Measurements from ENCODE around the gene TAF4B.

The TAF4B gene

DNA sequence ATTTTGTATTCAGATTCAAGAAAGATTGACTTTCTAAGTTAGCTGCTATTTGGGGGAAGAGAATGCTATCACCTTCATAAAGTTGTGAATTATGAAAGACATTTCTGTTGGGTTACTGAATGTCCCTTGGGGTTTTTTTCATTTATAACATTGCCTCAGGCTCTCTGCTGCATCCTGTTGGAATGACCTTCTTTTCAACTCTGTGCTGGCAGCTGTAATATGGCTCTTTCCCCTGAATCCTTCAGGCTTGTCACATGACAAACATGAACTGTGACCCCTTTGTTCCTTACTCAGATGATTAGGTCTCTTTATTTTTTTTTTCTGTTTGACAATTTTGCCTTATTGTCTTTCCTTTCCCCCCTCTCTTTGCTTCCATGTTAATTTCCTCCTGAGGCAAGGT, 159.8 kb downstream of the TAF4B start:
- DNase-seq (ENCODE audit: low read depth), result no peak

- DNase-seq (ENCODE audit: low read depth), result no peak
These were observed 160.2 kb downstream of the TAF4B start for GRCh38 chr18:26386441-26386840.

DNA sequence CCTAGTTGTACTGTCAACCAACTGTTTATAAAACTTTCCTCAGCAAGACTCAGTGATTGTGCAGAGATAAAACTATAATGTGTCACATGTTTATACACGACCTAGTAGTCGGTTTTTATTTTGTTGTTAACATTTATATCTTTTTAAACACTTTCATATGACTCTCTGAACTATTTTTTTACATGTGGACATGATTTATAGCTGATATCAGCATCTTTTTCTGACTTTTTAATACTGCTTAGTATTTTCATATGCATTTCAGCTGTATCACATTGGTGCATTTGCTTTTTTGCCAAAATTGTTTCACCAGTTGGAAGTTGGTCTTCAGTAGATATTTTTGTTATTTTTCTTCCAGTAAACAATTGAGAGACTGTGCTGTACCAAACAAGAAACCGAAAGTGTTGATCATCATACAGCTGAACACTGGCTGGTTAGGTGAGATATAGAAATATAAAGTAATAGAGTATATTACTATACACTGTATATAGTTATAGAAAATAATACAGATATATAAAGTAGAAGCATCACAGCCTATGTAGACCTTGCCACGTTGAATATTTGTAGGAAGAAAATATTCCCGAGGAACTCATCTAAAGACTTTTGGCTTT, 167.9 kb downstream of the TAF4B start:
- no peak for DNase-seq (ENCODE audit: low read depth)

- no peak for DNase-seq (ENCODE audit: low read depth)
These were observed 170.8 kb downstream of the TAF4B start for GRCh38 chr18:26397019-26397418.

DNA sequence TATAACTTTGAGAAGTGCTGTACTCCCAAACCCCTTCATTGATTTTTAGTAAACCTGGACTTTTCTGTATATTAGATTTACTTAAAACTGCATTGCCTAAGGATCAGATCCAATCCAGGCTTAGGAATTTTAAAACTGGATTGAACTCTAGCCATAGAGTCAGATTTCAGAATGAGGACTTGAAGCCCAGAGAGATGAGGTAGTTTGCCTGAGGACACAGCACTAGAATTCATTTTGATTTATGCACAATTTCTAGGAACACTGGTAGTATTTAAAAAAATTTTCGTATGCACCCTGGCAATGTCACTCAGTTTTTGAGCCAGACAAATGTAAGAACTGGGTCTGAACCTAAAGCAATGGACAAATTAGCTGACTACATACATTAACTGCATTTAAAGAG, 177.2 kb downstream of the TAF4B start:
- no peak for DNase-seq (ENCODE audit: low read depth)

DNA sequence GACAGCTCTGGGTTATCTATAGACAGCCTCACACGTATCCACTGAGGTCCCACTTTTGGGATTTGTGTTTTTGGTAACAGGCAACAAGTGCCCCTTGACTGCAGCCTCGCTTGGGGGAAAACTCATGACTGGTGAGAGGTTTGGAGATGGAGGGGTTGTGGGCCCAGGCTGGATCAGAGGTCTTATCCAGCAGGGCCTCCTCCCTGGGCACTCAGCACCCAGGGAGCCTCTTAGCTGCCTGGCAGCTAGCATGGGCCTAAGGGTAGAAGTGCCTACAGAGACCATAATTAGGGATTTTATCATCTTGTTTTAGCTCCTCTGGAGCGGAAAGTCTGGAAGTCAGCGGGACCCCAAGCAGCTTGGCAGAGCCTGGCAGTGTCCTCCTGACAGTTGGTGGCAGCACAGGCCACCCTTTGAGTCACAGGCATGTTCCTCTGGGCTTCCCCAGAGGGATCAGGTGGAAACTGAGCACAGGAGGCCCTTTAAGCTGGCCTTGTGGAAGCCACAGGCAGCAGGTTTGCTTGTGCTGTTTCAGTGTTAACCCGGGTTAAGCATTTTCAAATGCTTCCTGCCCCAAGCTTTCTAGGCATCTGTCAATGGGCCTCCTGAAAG, 179.1 kb downstream of the TAF4B start:
- DNase-seq (ENCODE audit: low read depth), result no peak

DNA sequence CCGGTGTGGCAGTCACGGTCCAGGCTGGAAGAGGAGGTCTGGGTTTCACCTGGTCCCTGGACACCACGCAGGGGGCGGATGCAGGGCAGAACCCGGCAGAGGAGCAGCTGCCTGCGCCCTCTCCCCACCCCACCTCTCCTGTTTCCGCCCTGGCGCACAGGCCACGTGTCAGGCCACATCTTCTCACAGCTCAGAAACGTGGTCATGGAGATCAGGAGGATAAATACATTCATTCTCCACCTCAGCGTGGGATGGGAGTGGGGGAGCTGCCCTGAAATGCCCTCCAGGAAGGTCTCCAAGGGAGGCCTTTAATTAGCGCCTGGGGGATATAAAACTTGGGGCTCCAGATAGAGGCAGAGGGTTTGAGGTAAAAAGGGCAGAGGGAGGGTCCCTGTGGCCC, 180.1 kb downstream of the TAF4B start:
- DNase-seq (ENCODE audit: low read depth), result no peak

DNA sequence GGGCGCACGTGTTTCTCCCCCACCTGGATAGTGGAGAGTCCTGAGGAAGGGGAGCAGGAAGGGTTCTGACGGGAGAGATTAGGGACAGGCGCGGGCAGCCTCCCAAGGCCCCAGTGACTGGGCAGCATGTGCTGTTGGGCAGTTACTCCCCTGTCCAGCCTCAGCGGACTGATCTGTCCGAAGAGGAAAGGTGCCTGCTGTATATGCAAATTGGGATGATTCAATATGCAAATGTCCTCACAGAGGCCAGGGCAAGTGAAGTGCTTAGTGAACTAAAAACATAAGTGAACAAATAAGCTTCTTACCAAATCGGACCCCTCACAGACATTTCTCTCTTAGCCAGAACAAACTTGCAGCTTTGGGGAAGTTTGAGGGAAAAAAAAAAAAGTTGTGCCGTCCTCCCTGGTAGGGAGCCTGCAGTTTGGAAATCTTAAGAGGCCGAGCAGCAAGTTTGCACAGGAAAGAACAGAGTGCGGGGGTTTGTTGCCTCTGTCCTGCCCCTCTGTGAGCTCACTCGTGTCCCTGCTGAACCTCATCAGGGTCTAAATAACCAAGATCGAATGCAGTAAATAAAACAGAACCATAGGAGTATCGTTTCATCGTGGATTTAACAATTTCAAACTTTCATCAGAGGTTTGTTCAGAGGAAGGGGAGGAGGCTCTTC, 180.7 kb downstream of the TAF4B start:
- no peak for DNase-seq (ENCODE audit: low read depth)

DNA sequence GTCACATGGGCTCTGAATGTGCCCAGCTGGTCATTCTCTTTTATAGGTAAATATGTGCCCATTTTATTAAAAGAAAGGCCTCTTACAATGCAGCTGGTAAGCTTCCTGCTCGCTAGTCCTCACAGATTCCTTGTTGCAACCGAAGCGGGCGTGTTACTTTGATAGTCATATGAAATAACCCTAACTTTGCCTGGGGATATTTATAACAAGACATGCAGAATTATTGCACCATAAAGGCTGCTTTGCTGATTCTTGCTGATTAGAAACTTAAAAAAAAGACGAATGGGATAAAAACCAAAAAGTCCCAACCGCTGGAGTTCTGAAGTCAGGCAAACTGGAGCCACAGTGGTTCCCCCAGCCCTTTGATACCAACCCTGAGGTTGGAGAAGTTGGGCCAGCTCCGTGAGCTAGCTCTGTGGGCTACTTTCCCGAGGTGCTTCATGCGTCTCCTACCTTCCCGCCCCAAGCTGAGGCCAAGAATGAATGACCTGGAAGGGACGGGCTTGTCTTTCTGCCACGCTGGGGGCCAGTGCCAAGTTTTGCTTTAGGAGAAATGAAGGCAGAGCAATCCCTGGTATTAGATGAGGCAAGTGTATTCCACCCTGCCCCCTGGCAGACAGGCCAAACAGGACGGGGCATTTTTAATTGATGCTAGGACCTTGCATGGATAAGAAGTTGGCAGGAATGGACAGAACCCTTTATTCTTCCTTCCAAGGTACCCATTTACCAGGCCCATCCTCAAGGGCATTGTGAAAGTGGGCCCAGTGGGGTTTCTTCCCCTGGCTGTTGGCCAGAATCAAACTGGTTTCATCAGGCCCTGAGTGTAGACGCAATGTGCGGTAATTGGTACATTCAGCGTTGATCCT, 181.7 kb downstream of the TAF4B start:
- no peak for DNase-seq (ENCODE audit: low read depth)

- DNase-seq (ENCODE audit: low read depth), result no peak
These were observed 182.8 kb downstream of the TAF4B start for GRCh38 chr18:26409091-26409490.

GRCh38 chr18:26414901-26415440, 188.7 kb downstream of the TAF4B start:
- DNase-seq (ENCODE audit: low read depth), result no peak

DNA sequence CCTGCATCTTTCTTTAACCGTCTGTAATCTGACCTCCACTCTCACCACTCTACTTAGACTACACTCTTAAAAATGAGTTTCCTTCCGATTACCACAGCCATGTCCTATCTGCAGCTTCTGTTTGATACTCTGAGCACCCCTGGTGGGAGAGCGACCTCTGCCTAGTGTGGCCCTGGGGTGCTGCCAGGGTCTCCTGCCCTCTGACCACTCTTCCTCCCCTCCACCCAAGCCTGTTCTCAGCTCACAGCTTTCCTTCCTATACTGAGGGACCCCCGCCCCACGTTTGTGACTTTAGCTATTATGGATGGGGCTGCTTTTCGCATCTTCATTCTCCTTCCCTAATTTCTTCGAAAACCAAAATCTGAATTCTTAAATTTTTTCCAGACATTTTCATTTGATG, 189.4 kb downstream of the TAF4B start:
- no peak for DNase-seq (ENCODE audit: low read depth)

DNA sequence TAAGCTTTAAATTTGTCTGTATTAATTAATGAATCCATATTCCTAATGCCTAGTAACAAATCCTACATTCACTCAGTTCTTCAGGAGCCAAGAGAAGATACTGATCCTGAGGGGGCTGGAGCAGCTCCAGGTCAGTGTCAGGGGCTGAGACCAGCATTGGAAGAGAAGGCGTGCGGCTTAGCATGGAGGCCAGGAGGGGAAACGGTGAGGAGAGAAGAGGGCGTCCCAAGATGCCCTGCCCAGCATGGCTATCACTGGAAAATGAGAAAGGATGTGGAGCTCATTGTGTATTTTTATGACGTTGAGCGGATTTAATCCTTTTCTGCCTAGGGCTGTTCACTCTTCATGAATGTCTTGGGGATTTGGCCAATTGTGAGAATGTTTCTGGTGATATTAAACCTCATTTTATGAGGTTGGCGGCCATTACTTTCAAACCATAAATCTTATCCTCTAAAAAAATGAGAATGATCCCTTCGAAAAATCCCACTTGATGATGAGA, 190.5 kb downstream of the TAF4B start:
- DNase-seq (ENCODE audit: low read depth), result no peak

GRCh38 chr18:26417190-26417589, 190.9 kb downstream of the TAF4B start:
- DNase-seq (ENCODE audit: low read depth), result no peak

DNA sequence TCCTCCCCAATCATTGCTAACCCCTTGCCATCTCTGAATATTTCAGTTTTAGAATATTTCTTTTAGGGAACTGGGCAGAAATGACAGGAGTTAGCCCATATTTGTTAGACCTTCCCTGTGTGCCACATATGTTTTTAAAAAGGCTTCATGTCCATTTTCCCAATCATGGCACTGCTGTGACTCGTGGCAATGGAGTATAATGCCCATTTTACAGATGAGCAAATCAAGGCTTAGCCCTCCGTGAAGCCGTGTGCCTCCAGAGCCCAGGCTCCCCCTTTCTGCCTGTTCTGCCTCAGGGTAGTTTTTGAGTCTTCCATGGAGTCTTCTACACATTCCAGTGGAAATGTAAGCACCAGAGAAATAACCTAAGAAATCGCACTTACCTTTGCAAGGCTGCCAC, 192.0 kb downstream of the TAF4B start:
- DNase-seq (ENCODE audit: low read depth), result no peak

DNA sequence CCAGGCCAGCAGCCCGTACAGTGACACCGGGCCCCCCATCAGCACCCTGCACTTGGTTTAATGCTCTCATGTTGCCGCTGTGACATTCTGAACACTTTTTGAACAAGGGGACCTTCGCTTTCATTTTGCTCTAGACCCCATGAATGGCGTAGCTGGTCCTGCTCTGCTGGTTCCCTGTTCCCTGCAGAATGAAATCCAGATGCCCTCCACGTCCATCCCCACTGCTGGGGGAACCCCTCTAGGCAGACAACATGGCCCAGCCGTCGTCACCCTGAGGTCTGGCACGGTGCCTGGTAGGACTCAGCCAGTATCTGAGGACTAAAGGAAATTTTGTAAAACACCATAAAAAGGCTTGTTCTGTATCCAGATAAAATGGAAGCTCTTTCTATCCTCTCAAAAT, 193.5 kb downstream of the TAF4B start:
- DNase-seq (ENCODE audit: low read depth), result no peak

DNA sequence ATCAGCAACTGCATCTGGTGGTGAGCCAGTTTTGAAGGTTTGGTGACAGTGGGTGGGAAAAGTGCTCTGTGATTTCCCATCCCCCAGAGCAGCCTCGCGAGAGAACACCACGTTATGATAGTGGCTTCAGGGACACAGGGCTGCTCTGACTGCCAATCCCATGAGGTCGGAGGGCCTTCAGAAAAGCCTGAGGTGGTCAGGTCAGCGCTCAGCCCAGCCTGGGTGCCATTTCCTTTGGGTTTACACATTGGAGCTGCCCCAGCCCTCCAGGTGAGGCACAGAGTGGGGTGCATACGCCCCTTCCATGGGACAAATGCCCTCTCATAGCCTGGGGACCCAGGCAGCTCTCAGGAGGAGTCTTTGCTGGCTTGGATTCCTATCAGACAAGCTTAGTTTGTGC, 195.3 kb downstream of the TAF4B start:
- DNase-seq (ENCODE audit: low read depth), result no peak

DNA sequence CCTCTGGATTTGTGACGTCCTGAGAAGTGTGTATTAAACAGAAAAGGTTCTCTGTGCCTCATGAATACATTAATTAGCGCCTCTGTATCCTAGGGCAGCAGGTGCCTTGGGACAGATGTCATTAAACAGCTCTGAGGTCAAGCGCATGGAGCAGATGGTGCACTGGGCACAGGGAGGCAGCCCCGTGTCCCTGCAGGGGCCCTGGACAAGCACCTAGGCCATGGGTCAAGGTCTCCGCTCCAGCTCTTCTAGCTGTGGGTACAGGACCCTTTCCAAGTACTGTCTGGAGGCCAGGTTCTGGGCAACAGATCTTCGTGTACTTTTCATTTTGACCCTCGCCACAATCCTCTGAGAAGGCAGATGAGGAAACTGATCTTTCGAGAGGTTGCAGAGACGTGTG, 195.7 kb downstream of the TAF4B start:
- DNase-seq (ENCODE audit: low read depth), result no peak

DNA sequence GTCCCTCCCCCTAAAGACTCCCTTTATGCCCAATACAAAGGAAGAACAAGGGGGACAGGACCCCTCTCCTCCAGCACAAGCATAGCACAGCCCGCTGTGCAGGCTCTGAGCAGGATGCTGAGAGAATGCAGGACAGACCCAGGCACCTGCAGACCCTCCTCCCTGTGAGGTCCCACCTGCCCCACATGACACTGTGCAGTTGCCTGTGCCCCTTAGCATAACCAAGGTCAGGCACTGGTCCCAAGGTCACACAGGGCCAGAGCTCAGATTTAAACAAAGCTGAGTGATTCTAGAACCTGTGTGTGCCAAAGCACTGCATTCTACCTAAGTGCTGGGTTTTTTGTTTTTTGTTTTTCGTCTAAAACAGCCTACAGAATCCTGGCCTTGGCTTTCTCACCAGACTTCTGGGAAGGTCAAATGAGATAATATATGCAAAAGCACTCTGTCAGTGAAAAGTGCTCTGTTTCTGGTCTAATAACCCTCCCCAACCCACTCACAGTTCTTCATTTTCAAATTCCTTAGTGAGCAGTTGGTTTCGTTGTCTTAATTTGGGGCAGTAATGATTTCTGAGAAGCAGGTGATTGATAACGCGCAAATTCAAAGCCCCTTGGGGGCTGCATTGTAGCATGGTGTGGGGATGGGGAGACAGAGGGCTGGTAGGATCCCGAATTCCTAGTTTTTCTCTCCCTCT, 196.4 kb downstream of the TAF4B start:
- no peak for DNase-seq (ENCODE audit: low read depth)

DNA sequence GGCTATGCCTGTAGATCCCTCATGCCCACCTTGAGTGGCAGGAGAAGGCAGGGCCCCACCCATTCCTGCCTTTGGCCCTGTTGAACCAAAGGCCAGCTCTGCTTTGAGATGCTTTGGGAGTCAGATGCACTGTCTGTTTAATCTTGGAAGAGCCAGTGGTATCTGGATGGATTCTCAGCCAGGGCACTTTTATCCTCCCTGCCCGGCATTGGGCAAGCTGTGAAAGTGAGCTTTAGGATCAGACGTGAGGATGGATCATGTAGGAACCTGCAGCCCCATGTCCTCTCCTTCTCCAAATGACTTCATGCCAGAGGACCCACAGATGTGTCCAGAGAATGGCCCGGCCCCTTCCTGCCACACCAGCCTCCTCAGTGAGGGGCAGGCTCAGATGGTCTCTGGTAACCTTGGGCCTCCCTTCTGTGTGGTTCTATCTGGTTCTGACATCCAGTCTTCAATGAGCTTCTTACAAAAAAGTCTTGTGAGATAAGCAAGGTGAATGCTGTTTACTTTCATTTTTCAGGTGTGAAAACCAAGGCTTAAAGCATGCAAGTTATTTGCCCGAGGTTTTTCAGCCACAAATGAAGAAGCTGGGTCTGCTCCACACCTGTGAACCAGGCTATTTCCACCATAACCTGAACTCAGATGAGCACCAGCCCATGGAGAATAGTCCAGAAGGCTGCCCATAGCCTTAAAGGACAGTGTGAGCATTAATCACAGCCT, 198.3 kb downstream of the TAF4B start:
- no peak for DNase-seq (ENCODE audit: low read depth)

DNA sequence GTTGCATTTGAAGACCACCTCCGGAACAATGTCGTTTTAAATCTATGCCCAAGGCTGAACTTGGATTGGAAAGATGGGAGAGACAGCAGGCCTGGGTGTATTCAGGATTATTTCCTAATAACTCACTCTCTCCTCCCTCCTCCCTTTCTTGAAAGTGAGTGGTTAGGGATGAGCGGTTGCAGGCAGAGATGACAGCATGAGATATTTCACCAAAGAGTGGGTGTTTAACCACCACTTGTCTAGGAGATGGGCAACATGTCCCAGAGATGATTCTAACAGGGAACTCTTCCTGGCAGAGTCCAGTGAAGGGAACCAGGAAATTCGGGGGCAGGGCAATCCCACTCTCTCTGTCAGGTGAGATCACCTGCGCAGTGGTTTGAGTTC, 198.9 kb downstream of the TAF4B start:
- DNase-seq (ENCODE audit: low read depth), result no peak
